Measurements from ENCODE around the gene HSP90AB1. TPM values are rescaled to one million over a fixed set of nuclear protein-coding genes. Genes with fewer than 3 reads are reported as not detected.

Gene HSP90AB1
- total and polyA plus RNA-seq, 2 experiments from 2014 or later = 440 to 891 TPM

DNA sequence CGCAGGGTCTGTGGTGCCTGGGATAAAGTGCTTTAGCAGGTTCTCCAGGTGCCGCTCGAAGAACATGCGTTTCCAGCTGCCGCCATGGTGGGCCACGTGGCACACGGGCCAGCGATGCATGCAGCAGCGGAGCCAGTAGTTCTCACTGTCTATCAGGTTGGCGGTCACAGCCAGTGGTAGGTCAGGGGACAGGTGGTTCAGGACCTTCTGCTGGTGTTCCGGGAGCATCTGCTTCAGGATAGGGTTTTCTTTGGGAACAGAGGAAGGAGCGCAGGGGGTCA, 39.3 kb downstream of the HSP90AB1 start:
- DNase-seq (ENCODE audit: low spot score) = no peak
- Histone ChIP-seq H3K27me3 (peaks cover 71% of the 10 kb centered on the region), H3K9me3 (ENCODE audit: low read depth) (no peaks in the 10 kb centered on the region), H2AFZ (no peak overlapping the region), H3K4me2 (no peak overlapping the region), H3K4me3 (no peak overlapping the region), H3K4me1 (ENCODE audit: insufficient read depth) (no peaks in the 10 kb centered on the region), H3K79me2 (no peaks in the 10 kb centered on the region), H4K20me1 (ENCODE audit: insufficient read depth, poor library complexity, severe bottlenecking) (no peaks in the 10 kb centered on the region), H3K9me2 (replicated peaks; ENCODE audit: insufficient read depth) (no peaks in the 10 kb centered on the region), H3K36me3 (replicated peaks; ENCODE audit: insufficient read depth, low read depth) (no peaks in the 10 kb centered on the region), H3K27ac (no peak overlapping the region)
- WGBS (ENCODE audit: low lambda C conversion rate, missing lambda C conversion rate) = 87% methylated on average over 12 of the region's 12 CpGs
- TF ChIP-seq, protein P1, sequence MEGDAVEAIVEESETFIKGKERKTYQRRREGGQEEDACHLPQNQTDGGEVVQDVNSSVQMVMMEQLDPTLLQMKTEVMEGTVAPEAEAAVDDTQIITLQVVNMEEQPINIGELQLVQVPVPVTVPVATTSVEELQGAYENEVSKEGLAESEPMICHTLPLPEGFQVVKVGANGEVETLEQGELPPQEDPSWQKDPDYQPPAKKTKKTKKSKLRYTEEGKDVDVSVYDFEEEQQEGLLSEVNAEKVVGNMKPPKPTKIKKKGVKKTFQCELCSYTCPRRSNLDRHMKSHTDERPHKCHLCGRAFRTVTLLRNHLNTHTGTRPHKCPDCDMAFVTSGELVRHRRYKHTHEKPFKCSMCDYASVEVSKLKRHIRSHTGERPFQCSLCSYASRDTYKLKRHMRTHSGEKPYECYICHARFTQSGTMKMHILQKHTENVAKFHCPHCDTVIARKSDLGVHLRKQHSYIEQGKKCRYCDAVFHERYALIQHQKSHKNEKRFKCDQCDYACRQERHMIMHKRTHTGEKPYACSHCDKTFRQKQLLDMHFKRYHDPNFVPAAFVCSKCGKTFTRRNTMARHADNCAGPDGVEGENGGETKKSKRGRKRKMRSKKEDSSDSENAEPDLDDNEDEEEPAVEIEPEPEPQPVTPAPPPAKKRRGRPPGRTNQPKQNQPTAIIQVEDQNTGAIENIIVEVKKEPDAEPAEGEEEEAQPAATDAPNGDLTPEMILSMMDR (IDR thresholded peaks at IDR 0.05; ENCODE audit: poor library complexity) = no peak
- TF ChIP-seq EZH2phosphoT487 (IDR thresholded peaks at IDR 0.05; ENCODE audit: low read depth, severe bottlenecking, unreplicated experiment) = no peak
- TF ChIP-seq EZH2 (IDR thresholded peaks at IDR 0.05; ENCODE audit: borderline replicate concordance) = no peak

DNA sequence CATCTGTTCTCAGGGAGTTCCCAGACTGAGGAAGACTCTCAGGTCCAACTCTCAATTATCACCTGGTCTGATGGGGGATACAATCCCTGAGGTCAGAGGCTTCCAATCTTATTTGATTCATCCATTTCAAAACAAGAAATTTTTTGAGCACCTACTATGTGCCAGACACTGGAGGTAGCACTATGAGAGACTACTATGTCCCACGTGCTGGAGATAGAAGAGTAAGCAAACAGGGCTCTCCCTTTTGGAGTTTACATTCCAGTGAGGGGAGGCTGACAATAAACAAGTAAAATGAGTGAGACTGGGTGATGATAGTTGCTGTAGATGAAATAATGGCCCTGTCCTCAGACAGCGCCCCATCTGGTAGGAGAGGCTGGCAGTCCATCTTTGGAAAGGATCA, 39.8 kb downstream of the HSP90AB1 start:
- Histone ChIP-seq H2AFZ (no peak overlapping the region), H3K36me3 (replicated peaks; ENCODE audit: insufficient read depth, low read depth) (no peaks in the 10 kb centered on the region), H3K4me1 (ENCODE audit: insufficient read depth) (no peaks in the 10 kb centered on the region), H3K4me2 (no peak overlapping the region), H3K27me3 (peaks cover 71% of the 10 kb centered on the region), H3K9me2 (replicated peaks; ENCODE audit: insufficient read depth) (no peaks in the 10 kb centered on the region), H3K4me3 (no peak overlapping the region), H3K79me2 (no peaks in the 10 kb centered on the region), H3K9me3 (ENCODE audit: low read depth) (no peaks in the 10 kb centered on the region), H4K20me1 (ENCODE audit: insufficient read depth, poor library complexity, severe bottlenecking) (no peaks in the 10 kb centered on the region), H3K27ac (no peak overlapping the region)
- WGBS (ENCODE audit: low lambda C conversion rate, missing lambda C conversion rate) = 44% methylated on average over 2 of the region's 2 CpGs
- DNase-seq (ENCODE audit: low spot score) = no peak
- TF ChIP-seq, protein P1 (IDR thresholded peaks at IDR 0.05; ENCODE audit: poor library complexity) = no peak
- TF ChIP-seq EZH2phosphoT487 (IDR thresholded peaks at IDR 0.05; ENCODE audit: low read depth, severe bottlenecking, unreplicated experiment) (no peak), EZH2 (IDR thresholded peaks at IDR 0.05; ENCODE audit: borderline replicate concordance) (no peak)

DNA sequence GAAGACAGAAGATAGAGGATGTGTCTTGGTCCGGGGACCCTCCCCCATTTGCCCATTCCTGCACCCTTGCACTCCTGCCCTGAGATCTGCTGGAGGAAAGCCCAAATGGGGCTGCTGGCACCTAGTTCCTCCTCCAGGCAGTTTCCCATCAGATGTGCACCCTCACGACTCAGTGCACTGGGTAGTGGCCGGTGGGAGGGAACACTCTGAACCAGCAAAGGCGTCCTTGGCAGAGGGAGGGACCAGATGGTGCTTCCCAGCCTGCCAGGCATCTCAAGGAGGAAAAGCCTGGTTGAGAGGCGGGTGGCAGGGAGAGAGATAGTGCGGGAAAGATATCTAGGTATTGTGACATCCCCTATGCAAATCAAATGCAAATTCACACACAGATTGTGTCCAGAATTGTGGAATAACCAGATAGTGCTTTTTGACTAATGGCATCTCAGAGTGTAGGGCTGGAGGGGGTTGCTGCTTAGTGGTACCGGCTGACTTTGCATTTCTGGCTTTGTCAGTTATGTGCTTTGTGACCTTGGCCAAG, 42.9 kb downstream of the HSP90AB1 start:
- H3K79me2 ChIP-seq = no peaks in the 10 kb centered on the region
- WGBS (ENCODE audit: low lambda C conversion rate, missing lambda C conversion rate) = 71% methylated on average over 7 of the region's 7 CpGs
- H3K9me3 ChIP-seq (ENCODE audit: low read depth) = no peaks in the 10 kb centered on the region
- H2AFZ ChIP-seq = no peak overlapping the region
- no peaks in the 10 kb centered on the region for H3K9me2 ChIP-seq (replicated peaks; ENCODE audit: insufficient read depth)
- H3K4me3 ChIP-seq = no peak overlapping the region
- no peaks in the 10 kb centered on the region for H4K20me1 ChIP-seq (ENCODE audit: insufficient read depth, poor library complexity, severe bottlenecking)
- no peaks in the 10 kb centered on the region for H3K4me1 ChIP-seq (ENCODE audit: insufficient read depth)
- no peak for DNase-seq (ENCODE audit: low spot score)
- H3K36me3 ChIP-seq (replicated peaks; ENCODE audit: insufficient read depth, low read depth) = no peaks in the 10 kb centered on the region
- TF ChIP-seq EZH2 (IDR thresholded peaks at IDR 0.05; ENCODE audit: borderline replicate concordance) (no peak), EZH2phosphoT487 (IDR thresholded peaks at IDR 0.05; ENCODE audit: low read depth, severe bottlenecking, unreplicated experiment) (no peak)
- TF ChIP-seq, protein P1 (IDR thresholded peaks at IDR 0.05; ENCODE audit: poor library complexity) = no peak
- H3K4me2 ChIP-seq = no peak overlapping the region
- peaks cover 66% of the 10 kb centered on the region for H3K27me3 ChIP-seq
- H3K27ac ChIP-seq = no peak overlapping the region

DNA sequence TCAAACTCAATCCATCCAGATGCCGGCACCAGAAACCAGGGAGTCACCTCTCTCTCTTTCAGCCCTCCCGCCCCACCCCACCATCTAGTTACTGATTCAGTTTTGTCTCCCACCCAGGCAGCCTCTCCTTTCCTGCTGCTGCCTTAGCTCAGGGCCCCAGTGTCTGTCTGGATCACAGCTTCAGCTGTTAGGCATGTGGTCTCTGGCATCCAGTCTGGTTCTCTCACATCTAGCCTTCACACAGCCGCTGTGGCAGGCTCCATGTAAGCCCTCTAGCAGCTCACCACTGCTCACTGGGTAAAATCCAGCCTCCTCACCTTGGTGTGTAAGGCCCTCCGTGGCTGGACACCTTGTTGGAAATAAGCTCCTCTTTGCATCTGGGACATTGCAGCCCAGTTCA, 44.9 kb downstream of the HSP90AB1 start:
- H3K4me1 ChIP-seq (ENCODE audit: insufficient read depth) = no peaks in the 10 kb centered on the region
- no peak overlapping the region for H3K27ac ChIP-seq
- H3K9me3 ChIP-seq (ENCODE audit: low read depth) = no peaks in the 10 kb centered on the region
- no peak overlapping the region for H3K4me3 ChIP-seq
- TF ChIP-seq EZH2 (IDR thresholded peaks at IDR 0.05; ENCODE audit: borderline replicate concordance) = no peak
- peaks cover 78% of the 10 kb centered on the region for H3K27me3 ChIP-seq
- DNase-seq (ENCODE audit: low spot score) = no peak
- 76% methylated on average over 4 of the region's 4 CpGs for WGBS (ENCODE audit: low lambda C conversion rate, missing lambda C conversion rate)
- no peaks in the 10 kb centered on the region for H3K9me2 ChIP-seq (replicated peaks; ENCODE audit: insufficient read depth)
- H4K20me1 ChIP-seq (ENCODE audit: insufficient read depth, poor library complexity, severe bottlenecking) = no peaks in the 10 kb centered on the region
- no peaks in the 10 kb centered on the region for H3K79me2 ChIP-seq
- no peak overlapping the region for H3K4me2 ChIP-seq
- no peaks in the 10 kb centered on the region for H3K36me3 ChIP-seq (replicated peaks; ENCODE audit: insufficient read depth, low read depth)
- no peak overlapping the region for H2AFZ ChIP-seq

Data from hepatocyte (in vitro differentiated cells).